Sigmoid colon (tissue), 7 donors: ENCODE measurements around the gene CSF1R. TPM values are rescaled to one million over a fixed set of nuclear protein-coding genes. Genes with fewer than 3 reads are reported as not detected.

Experiments
- DNase-seq: peaks from one replicate; pipeline ENCODE4 v3.0.0-alpha.2; 2019
- H3K27ac ChIP-seq, 4 donors: fragments of 200-600 bp; sonication (generic); one replicate each; pipeline ENCODE4 v1.5.1; 2016 to 2019; ENCODE audit warnings: mild to moderate bottlenecking in 1 of 4
- H3K27me3 ChIP-seq, 3 donors: fragments of 200-600 bp; sonication (generic); one replicate each; pipeline ENCODE4 v1.5.1; 2019; ENCODE audit warnings: mild to moderate bottlenecking in 1 of 3
- H3K36me3 ChIP-seq, 4 donors: fragments of 200-600 bp; sonication (generic); one replicate each; pipeline ENCODE4 v1.5.1; 2016 to 2019
- H3K4me1 ChIP-seq, 4 donors: fragments of 200-600 bp; sonication (generic); one replicate each; pipeline ENCODE4 v1.5.1; 2017 to 2019
- H3K4me3 ChIP-seq, 4 donors: fragments of 200-600 bp; sonication (generic); one replicate each; pipeline ENCODE4 v1.5.1; 2017 to 2019; ENCODE audit warnings: mild to moderate bottlenecking in 2 of 4, moderate library complexity in 1 of 4
- H3K9me3 ChIP-seq, 4 donors: fragments of 200-600 bp in 3 of 4; sonication (generic) in 3 of 4; one replicate each; pipeline versions ENCODE4 v1.5.1 to v1.6.1; 2013 to 2019
- CTCF ChIP-seq, 4 experiments: fragments of 450-650 bp in 3 of 4; fragments of 200-600 bp in 1 of 4; IDR thresholded peaks; one replicate each; pipeline ENCODE4 v1.5.1; 2016 to 2019; ENCODE audit warnings: antibody characterized with exemption in 4 of 4, mild to moderate bottlenecking in 3 of 4, moderate library complexity in 2 of 4
- EP300 ChIP-seq, 4 donors: sonication (generic); formaldehyde crosslinking; IDR thresholded peaks; one replicate each; pipeline ENCODE4 v1.6.1; 2017; ENCODE audit warnings: antibody characterized with exemption in 4 of 4
- POLR2A ChIP-seq, 2 donors: fragments of 450-650 bp; IDR thresholded peaks; one replicate each; pipeline ENCODE4 v1.6.1; 2016; ENCODE audit warnings: antibody characterized with exemption in 2 of 2, mild to moderate bottlenecking in 2 of 2, moderate library complexity in 2 of 2
- POLR2AphosphoS5 ChIP-seq, 4 donors: sonication (generic); formaldehyde crosslinking; IDR thresholded peaks; one replicate each; pipeline ENCODE4 v1.6.1; 2017; ENCODE audit warnings: antibody characterized with exemption in 4 of 4
- WGBS, 2 donors: extraction: QIAGEN DNeasy Blood & Tissue Kit; methylation state at CpG; one replicate each; pipeline ENCODE4 v1.1.7; 2013; 5-methylcytosine and 5-hydroxymethylcytosine counted together
- intact Hi-C: fragments of 100-400 bp; cut with DNase I; formaldehyde crosslinking; loops from one replicate; pipeline ENCODE4 v1.15.1; 2023
- polyA plus RNA-seq, 3 donors: library from polyadenylated mRNA; stranded (reverse); fragments of 200-250 nt; gene quantifications; one replicate each; pipeline ENCODE4 v1.2.3, GENCODE V29; 2013
- total RNA-seq, 4 donors: library from RNA; depleted of rRNA; stranded (reverse); fragments of >200 nt; gene quantifications; one replicate each; pipeline ENCODE4 v1.1.0, GENCODE V29; 2016
- donor health status: healthy with polysubstance abuse.
- donor health status: Bipolar disorder and iron deficiency.
- donor health status: healthy.

The CSF1R gene
- total and polyA plus RNA-seq, 7 donors = 10.8 to 44.4 (median 26.1) TPM

DNA sequence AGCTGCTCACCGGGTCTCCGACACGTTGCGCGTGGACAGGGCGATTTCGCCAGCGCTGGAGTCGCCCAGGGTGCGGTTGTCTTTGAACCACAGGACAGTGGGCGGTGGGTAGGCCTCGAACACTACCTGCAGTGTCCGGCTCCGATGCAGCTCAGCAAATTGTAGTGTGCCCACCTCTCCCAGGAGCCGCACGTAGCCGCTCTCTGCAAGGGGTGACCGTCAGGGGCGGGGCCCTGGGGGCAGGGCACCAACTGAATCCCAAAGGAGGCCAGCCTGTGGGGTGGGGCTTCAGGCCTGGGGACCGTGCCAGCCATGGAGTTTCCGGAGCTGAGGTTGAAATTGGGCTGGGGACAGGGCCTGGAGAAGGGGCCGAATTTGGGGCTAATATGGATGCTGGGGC is 46.4 kb upstream of the CSF1R start:
- Histone ChIP-seq H3K27me3 (no peaks in the 10 kb centered on the region), H3K27ac (peak overlapping the region; percentile 40 to 68 (median 58)), H3K36me3 (peaks cover 0 to 45% (median 11%) of the 10 kb centered on the region in 4 donors), H3K4me1 (peaks cover 0 to 50% (median 45%) of the 10 kb centered on the region in 4 donors), H3K9me3 (no peaks in the 10 kb centered on the region), H3K4me3 (no peak overlapping the region)
- TF ChIP-seq EP300 (IDR thresholded peaks at IDR 0.05) = no peak
- intact Hi-C loops = no loop called here
- DNase-seq = no peak
- WGBS, 2 donors = 90 to 91% methylated on average over 22 of the region's 22 CpGs

- H3K27ac ChIP-seq = peak overlapping the region; percentile 40 to 68 (median 58)
- intact Hi-C loops = no loop called here
- WGBS, 2 donors = 28 to 46% methylated on average over 12 of the region's 12 CpGs
- peaks cover 0 to 45% (median 11%) of the 10 kb centered on the region in 4 donors for H3K36me3 ChIP-seq
- no peaks in the 10 kb centered on the region for H3K27me3 ChIP-seq
- no peaks in the 10 kb centered on the region for H3K9me3 ChIP-seq
- H3K4me3 ChIP-seq = no peak overlapping the region
- TF ChIP-seq CTCF (IDR thresholded peaks at IDR 0.05) (no peak), EP300 (IDR thresholded peaks at IDR 0.05) (no peak), POLR2AphosphoS5 (IDR thresholded peaks at IDR 0.05) (no peak), POLR2A (IDR thresholded peaks at IDR 0.05) (no peak)
- peaks cover 0 to 44% (median 39%) of the 10 kb centered on the region in 4 donors for H3K4me1 ChIP-seq
- DNase-seq = no peak
These were observed 45.8 kb upstream of the CSF1R start for GRCh38 chr5:150131978-150132694.

- 90% methylated on average over 4 of the region's 4 CpGs for WGBS, 2 donors
- no peak for DNase-seq
- Histone ChIP-seq H3K36me3 (peaks cover 0 to 51% (median 14%) of the 10 kb centered on the region in 4 donors), H3K27ac (peak overlapping the region; percentile 40 to 68 (median 58)), H3K4me1 (peaks cover 0 to 38% (median 35%) of the 10 kb centered on the region in 4 donors), H3K9me3 (no peaks in the 10 kb centered on the region), H3K27me3 (no peaks in the 10 kb centered on the region), H3K4me3 (no peak overlapping the region)
- intact Hi-C loops = no loop called here
- TF ChIP-seq POLR2A (IDR thresholded peaks at IDR 0.05) (no peak), CTCF (IDR thresholded peaks at IDR 0.05) (no peak), EP300 (IDR thresholded peaks at IDR 0.05) (no peak), POLR2AphosphoS5 (IDR thresholded peaks at IDR 0.05) (no peak)
These were observed 45.1 kb upstream of the CSF1R start for GRCh38 chr5:150131461-150131860.

DNA sequence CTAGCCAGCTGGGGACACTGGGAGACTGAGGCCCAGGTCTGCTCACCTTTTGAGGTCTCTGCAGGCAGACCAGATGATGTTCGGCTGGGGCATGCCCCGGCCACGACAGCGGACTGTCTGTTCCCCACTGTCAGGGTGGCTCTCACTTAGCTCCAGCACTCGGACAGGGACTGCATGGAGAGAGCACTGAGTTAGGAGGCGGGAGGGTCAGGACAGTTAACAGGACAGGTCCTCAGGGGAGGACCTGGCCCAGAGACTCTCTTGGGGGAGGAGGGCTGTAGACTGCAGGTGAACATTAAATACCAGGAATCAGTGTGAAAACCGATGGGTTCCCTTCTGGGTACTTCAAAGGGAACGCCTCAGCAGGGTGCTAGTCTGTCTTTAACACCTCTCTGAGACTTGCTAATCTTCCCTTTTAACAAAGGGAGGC is 44.2 kb upstream of the CSF1R start:
- H3K4me3 ChIP-seq = no peak overlapping the region
- H3K27ac ChIP-seq = peak overlapping the region in 3 of 4 donors; percentile 21 to 67 (median 29)
- no peak for DNase-seq
- 85 to 87% methylated on average over 8 of the region's 8 CpGs for WGBS, 2 donors
- TF ChIP-seq POLR2AphosphoS5 (IDR thresholded peaks at IDR 0.05) = no peak
- TF ChIP-seq POLR2A (IDR thresholded peaks at IDR 0.05) = no peak
- no peak for TF ChIP-seq EP300 (IDR thresholded peaks at IDR 0.05)
- H3K4me1 ChIP-seq = peaks cover 0 to 37% (median 33%) of the 10 kb centered on the region in 4 donors
- H3K36me3 ChIP-seq = peaks cover 0 to 59% (median 18%) of the 10 kb centered on the region in 4 donors
- H3K27me3 ChIP-seq = no peaks in the 10 kb centered on the region
- intact Hi-C loops = loop anchor here (1.0 kb wide), 1 partner anchor 88 kb away; no protein-coding TSS in a partner anchor
- no peaks in the 10 kb centered on the region for H3K9me3 ChIP-seq

DNA sequence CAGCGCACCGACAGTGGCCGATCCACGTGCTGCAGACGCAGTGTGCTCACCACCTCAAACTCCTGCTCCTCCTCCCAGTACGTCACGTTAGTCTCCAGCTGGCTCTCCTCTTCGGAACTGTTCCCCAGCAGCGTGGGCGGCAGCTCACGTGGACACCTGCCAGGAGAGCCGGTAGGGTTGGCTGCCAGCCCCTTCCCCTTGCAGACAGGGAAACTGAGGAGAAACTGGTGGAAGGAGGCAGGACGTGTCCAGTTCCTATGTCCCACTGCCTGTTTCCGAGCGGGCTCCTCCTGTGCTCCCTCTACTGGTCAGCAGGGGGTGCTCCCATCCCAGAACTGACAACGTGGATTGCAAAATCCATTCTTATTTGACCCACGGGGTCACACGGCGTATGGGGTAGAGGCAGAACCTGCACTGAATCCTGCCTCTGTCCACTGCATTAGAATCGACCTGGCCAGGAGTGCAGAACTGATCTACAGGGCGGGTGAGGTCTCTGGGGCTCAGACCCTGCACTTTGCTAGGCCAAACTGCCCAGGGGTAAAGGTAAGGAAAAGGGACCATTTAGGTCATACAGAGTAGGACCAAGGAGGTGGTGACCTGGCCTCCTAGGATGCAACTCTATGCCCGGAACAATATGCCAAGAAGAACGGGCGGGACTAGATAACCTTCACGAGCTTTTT is 43.6 kb upstream of the CSF1R start:
- peaks cover 0 to 37% (median 33%) of the 10 kb centered on the region in 4 donors for H3K4me1 ChIP-seq
- H3K4me3 ChIP-seq = no peak overlapping the region
- 18 to 46% methylated on average over 25 of the region's 25 CpGs for WGBS, 2 donors
- DNase-seq = peak; percentile 91
- TF ChIP-seq EP300 (IDR thresholded peaks at IDR 0.05) = no peak
- peak in 2 of 4 donors; percentile 10 to 26 for TF ChIP-seq POLR2AphosphoS5 (IDR thresholded peaks at IDR 0.05)
- peak; percentile 91 to 95 (median 92) for TF ChIP-seq CTCF (IDR thresholded peaks at IDR 0.05)
- peak overlapping the region in 3 of 4 donors; percentile 21 to 67 (median 29) for H3K27ac ChIP-seq
- intact Hi-C loops = loop anchor here (1.0 kb wide), 1 partner anchor 88 kb away; no protein-coding TSS in a partner anchor
- H3K27me3 ChIP-seq = no peaks in the 10 kb centered on the region
- H3K36me3 ChIP-seq = peaks cover 0 to 59% (median 19%) of the 10 kb centered on the region in 4 donors
- H3K9me3 ChIP-seq = no peaks in the 10 kb centered on the region
